Measurements from ENCODE around the gene ENAH.
"Not testable (repeated sequence)": the region's sequence is repeated elsewhere in the genome, so short reads cannot be mapped to it uniquely, and the experiment has no call there.

The ENAH gene

DNA sequence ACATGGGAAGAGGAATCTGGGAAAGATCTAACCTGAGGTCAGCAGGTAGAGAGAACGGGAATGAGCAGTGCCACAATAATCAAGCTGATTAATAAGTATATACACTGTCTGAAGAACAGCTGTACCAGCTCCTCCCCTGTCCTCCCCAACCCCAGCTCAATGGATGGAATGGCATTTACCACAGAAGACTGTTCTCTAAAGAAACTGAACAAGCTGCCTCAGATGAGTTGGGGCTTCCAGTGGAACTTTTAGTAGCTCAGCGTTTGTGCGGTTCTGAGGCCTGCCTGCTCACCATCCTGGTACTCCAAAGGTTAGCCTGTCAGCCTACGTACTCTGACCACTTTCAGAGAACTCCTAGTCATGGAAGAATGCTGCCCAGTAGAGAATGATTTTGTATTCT, 123.2 kb downstream of the ENAH start:
- no peak for DNase-seq (ENCODE audit: low read depth, low spot score)

- no peak for DNase-seq (ENCODE audit: low read depth, low spot score)
These were observed 125.3 kb downstream of the ENAH start for GRCh38 chr1:225527575-225527974.

GRCh38 chr1:225526878-225527277, 126.0 kb downstream of the ENAH start:
- DNase-seq (ENCODE audit: low read depth, low spot score) = no peak

- DNase-seq (ENCODE audit: low read depth, low spot score) = no peak
These were observed 127.5 kb downstream of the ENAH start for GRCh38 chr1:225525377-225525776.

DNA sequence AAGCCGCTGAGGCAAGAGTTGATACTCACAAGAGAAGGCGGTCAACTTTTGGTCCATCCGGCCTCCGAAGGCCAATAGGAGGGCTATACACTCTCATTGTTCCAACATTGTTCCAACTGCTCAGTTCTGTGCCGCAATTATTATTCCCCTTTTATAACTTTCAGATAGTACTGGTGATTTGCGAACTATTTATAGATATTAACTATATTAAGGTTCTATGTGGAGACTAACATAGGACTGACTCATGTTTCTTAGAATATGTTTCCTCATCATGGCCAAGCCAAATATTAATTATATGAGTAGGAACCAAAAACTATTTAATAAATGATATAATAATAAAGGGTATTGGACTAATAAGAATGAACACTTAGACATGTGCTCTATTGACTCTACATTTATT, 128.4 kb downstream of the ENAH start:
- no peak for DNase-seq (ENCODE audit: low read depth, low spot score)

DNA sequence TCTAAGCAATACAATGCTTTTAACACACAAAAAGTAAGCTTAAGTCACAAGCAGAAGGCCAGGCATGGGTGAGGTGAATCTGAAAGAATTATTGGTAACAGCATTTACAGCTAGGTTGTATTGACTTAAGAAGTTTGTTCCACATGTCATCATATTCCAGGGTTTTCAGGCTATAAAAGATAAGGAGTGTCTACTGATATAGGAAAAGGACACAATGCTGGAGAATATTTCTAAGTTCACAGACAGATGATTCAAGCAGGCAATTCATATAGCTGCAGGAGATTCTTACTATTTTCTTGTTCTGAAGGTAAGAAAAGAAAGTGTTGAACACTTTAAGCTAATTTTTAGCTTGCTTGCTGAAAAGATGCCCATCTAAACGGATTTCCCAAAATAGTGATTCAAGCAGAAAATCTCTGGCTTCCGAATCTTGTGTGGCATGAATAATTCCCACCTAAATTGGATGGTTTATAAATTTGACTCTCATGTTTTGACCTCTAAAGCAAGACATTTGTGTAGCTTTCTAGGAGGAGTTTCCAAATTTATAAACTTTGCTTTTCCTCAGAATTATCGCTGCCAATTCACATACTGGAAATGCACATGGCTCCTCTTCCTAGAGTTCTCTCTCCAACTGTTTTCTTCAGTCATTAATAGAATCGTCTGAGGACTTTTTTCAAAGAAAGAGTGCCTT, 129.5 kb downstream of the ENAH start:
- no peak for DNase-seq (ENCODE audit: low read depth, low spot score)

GRCh38 chr1:225522588-225523262, 130.2 kb downstream of the ENAH start:
- no peak for DNase-seq (ENCODE audit: low read depth, low spot score)

DNA sequence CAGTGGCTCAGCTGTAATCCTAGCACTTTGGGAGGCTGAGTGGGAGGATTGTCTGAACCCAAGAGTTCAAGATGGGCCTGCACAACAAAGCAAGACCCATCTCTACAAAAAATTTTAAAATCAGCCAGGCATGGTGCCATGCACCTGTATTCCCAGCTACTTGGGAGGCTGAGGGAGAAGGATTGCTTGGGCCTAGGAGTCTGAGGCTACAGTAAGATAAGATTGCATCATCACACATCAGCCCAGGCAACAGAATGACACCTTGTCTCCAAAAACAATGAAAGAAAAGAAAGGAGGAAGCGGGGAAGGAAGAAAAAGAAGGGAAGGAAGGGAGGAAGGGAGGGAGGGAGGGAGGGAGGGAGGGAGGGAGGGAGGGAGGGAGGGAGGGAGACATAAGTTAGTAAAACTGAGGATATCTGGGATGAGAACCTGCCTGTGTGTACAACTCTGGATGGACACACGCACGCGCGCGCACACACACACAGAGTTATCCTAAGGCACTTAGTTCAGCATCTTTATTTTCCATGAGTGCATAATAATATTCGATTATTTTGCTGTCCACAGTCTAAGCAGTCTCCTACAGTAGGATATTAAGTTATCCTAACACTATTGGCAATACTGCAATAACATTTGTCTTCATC, 132.2 kb downstream of the ENAH start:
- DNase-seq (ENCODE audit: low read depth, low spot score) = no peak

DNA sequence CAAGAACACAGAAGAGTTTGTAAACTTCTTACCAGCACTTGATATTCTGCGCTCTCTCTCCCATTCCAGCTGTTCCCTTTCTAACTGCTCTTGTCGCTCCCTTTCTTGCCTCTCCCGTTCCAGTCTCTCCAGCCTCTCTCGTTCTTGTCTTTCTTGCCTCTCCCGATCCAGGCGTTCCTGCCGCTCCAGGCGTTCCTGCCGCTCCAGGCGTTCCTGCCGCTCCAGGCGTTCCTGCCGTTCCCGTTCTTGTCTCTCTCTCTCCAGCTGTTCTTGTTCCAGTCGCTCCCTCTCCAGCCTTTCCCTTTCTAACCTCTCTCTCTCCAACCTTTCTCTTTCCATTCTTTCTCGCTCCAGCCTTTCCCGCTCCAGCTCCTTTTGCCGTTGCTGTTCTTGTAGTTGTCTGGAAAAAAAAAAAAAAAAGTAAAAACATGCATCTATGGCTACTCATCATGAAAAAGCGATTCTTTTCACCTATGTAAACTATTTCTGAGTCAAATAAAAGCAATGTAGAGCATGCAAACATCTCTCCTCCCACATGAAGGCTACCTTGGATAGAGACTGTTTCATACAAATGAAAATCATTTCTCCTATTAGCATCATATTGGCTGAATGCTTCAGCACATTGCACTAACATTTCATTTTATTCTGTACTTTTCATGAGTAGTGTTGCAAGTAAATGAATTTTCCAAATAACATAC, 133.6 kb downstream of the ENAH start:
- no peak for DNase-seq (ENCODE audit: low read depth, low spot score)

DNA sequence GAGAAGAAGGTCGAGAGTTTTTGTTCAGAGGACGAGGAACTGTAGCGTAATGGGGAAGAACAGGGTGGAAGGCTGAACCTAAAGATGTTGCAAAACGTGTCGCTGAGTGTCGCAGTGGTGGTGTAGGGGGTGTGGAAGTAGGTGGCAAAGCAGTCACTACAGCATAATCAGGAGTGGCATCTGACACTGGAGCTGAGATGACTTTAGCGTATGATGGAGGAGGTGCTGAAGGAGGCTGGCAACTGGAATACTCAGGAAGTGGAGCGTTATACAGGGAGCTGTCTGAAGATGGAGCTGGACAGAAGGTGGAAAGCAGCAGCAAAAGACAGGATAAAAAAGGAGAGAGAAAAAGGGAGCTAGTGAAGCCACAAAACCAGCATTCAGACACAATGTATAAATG, 135.2 kb downstream of the ENAH start:
- no peak for DNase-seq (ENCODE audit: low read depth, low spot score)

GRCh38 chr1:225517221-225517620, 135.7 kb downstream of the ENAH start:
- DNase-seq (ENCODE audit: low read depth, low spot score) = no peak

GRCh38 chr1:225514671-225515081, 138.2 kb downstream of the ENAH start:
- DNase-seq (ENCODE audit: low read depth, low spot score) = no peak

GRCh38 chr1:225513576-225513975, 139.3 kb downstream of the ENAH start:
- DNase-seq (ENCODE audit: low read depth, low spot score) = not testable (repeated sequence)

DNA sequence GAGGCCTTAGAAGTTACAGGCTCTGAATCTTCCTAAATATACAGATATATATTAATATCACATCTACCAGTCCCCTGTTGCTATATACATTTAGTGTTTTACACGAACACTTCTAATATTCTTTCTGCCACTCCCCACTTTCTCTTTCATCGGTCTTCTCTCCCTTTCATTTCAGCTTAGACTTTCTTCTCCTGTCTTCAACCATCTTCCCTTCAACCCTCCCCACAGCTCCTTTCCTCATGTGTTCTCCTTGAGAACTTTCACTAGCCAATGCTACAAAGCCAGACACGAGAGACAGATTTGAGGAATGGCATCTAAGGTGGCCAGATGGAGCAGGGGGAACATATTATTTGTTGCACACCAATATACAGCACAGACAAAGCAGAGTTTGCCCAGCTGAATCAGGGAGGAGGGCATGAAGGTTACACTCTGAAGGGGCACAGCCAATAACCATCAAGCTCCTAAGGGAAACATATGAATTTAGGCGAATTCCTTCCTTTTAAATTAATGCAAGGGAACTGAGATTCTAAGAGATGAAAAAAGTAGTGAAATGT, 141.0 kb downstream of the ENAH start:
- no peak for DNase-seq (ENCODE audit: low read depth, low spot score)

- not testable (repeated sequence) for DNase-seq (ENCODE audit: low read depth, low spot score)
These were observed 142.2 kb downstream of the ENAH start for GRCh38 chr1:225510740-225511139.

GRCh38 chr1:225509770-225510169, 143.2 kb downstream of the ENAH start:
- no peak for DNase-seq (ENCODE audit: low read depth, low spot score)

DNA sequence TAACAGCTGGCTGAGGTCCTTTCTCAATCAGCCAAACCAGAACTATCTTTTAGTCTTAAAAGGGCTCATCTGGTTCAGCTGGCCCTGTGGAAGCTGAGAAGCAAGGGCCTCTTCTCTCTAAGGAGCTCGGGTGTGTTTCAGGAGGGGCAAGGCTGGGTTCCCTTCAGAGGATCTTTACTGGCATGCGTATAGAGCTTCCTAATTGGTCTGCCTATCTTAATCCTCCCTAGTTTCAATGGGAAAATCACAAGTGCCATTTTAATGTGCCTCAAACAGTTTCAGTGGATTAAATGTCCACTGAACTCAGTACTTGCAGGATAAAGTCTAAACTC, 143.6 kb downstream of the ENAH start:
- DNase-seq (ENCODE audit: low read depth, low spot score) = no peak

GRCh38 chr1:225508538-225509375, 144.2 kb downstream of the ENAH start:
- DNase-seq (ENCODE audit: low read depth, low spot score) = no peak

DNA sequence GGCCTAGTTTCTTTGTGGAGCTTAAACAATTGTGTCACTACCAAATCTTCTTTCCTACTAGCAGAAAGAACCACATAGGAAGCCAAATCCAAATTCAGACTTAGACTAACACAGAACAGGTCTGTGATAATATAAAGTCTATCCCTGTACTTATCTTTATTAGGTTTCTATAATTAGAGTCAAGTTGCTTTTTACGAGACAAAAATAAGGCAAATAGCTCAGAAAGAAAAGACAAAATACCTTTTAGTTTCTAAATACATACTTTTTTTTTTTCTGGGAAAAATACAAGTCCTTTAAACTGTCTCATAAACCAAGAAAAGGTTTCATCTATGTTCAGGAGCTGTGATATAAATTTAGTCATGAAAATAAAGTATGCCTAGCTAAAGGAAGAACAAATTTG, 146.2 kb downstream of the ENAH start:
- DNase-seq (ENCODE audit: low read depth, low spot score) = no peak

GRCh38 chr1:225504776-225505175, 148.1 kb downstream of the ENAH start:
- no peak for DNase-seq (ENCODE audit: low read depth, low spot score)

DNA sequence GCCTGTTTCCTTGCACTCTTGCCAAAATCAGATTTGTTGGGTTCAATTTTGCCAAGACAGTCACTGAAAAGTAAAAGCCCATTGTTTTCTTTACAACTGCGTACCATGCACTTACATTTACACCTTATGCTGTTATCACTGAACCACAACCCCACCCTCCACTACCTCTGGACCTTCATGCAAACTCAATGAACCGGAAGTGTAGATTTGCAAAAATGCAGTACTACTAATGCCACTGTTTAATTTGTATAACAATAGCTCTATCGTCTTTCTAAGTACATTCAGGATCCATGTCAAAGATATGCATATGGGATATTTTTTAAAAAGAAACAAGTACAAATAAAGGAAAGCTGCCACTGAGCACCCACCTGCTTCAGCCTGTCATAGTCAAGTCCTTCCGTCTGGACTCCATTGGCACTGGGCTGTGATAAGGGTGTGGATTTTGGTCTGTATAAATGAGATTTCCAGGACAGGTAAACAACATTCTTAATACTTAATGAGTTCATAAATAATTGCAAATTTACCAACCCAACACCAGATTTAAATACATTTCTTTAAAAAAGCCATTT, 152.2 kb downstream of the ENAH start:
- DNase-seq (ENCODE audit: low read depth, low spot score) = no peak

Measured in activated CD4-positive, CD25-positive, alpha-beta regulatory T cell treated with anti-CD3 and anti-CD28 coated beads, Interleukin-2, amount 50 U/mL, for 16 hours (primary cell).